AG10803 (cell line): Measurements from ENCODE around the gene TBCD.

Experiments
- DNase-seq: peaks from one replicate; pipeline ENCODE4 v3.0.0; 2010; ENCODE audit warnings: low read depth
- H3K4me3 ChIP-seq: 2 replicates; pipeline ENCODE4 v1.5.1; 2011; ENCODE audit warnings: mild to moderate bottlenecking, low read length, control low read depth
- TF ChIP-seq, protein P1 (sequence below): conservative IDR thresholded peaks from 2 replicates; pipeline ENCODE4 v1.5.1; 2011; ENCODE audit warnings: mild to moderate bottlenecking, low read length, control low read depth, inconsistent platforms

Gene TBCD

DNA sequence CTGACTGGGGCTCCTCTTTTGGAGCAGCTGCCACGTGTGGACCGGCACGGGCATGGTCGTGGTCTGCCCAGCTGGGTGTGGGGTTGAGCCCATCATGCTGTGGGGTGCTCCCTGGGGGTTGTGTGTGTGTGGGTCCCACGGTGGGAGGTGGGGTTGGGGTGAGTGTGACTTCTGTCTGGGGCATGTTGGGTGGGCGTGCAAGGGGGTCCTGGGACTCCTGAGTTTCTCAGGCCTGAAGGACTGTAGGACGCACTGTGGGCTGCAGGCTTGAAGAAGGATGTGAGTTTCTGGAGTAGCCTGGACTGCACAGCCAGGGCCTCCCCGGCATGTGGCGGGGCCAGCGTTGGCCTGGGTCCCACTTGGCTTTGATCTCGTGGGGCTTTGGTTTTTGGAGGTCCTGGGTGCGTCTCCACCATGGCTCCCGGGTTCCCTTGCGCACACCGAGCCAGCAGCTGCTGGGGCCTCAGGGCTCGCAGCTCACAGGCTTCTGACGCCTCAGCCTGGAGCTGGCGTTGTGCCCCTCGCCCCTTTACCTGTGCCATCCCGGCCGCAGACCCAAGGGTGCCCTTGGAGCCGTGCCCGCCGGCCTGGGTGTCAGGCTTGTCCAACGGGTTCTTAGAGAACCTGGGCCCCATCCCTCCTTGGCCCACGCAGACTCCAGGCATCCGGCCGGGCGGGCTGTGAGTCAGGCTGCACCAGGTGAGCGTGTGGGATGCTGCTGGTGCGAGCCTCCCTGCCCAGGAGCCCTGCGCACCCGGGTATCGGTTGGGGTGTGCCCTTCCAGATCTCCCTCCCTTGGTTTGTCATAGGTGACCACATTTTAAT is 122.4 kb downstream of the TBCD start:
- H3K4me3 ChIP-seq = no peak overlapping the region
- TF ChIP-seq, protein P1, sequence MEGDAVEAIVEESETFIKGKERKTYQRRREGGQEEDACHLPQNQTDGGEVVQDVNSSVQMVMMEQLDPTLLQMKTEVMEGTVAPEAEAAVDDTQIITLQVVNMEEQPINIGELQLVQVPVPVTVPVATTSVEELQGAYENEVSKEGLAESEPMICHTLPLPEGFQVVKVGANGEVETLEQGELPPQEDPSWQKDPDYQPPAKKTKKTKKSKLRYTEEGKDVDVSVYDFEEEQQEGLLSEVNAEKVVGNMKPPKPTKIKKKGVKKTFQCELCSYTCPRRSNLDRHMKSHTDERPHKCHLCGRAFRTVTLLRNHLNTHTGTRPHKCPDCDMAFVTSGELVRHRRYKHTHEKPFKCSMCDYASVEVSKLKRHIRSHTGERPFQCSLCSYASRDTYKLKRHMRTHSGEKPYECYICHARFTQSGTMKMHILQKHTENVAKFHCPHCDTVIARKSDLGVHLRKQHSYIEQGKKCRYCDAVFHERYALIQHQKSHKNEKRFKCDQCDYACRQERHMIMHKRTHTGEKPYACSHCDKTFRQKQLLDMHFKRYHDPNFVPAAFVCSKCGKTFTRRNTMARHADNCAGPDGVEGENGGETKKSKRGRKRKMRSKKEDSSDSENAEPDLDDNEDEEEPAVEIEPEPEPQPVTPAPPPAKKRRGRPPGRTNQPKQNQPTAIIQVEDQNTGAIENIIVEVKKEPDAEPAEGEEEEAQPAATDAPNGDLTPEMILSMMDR = no peak
- no peak for DNase-seq

- DNase-seq = no peak
- no peak overlapping the region for H3K4me3 ChIP-seq
- TF ChIP-seq, protein P1 = no peak
Observed at GRCh38 chr17:82875407-82875856, 123.6 kb downstream of the TBCD start.

GRCh38 chr17:82876149-82876548 is 124.3 kb downstream of the TBCD start:
- peak; percentile 34 for DNase-seq
- no peak overlapping the region for H3K4me3 ChIP-seq
- TF ChIP-seq, protein P1 = no peak

GRCh38 chr17:82876602-82877379 is 124.9 kb downstream of the TBCD start:
- TF ChIP-seq, protein P1 = peak; percentile 79
- DNase-seq = peak; percentile 83
- H3K4me3 ChIP-seq = no peak overlapping the region

GRCh38 chr17:82878527-82878926 is 126.7 kb downstream of the TBCD start:
- TF ChIP-seq, protein P1 = no peak
- no peak for DNase-seq
- H3K4me3 ChIP-seq = no peak overlapping the region

GRCh38 chr17:82879241-82879640 is 127.4 kb downstream of the TBCD start:
- no peak for DNase-seq
- H3K4me3 ChIP-seq = no peak overlapping the region
- TF ChIP-seq, protein P1 = no peak
